Stomach (tissue), 9 donors: ENCODE results near the gene PNRC2. TPM values are rescaled to one million over a fixed set of nuclear protein-coding genes. Genes with fewer than 3 reads are reported as not detected.

Source experiments
- DNase-seq, 2 donors: peaks; one replicate each; pipeline versions ENCODE4 v3.0.0 to v3.0.0-alpha.2; 2013 to 2019
- H3K27ac ChIP-seq, 5 donors: fragments of 200-600 bp in 4 of 5; sonication (generic) in 4 of 5; one replicate each; pipeline ENCODE4 v1.5.1; 2013 to 2019; ENCODE audit warnings: mild to moderate bottlenecking in 1 of 5, moderate library complexity in 1 of 5
- H3K27me3 ChIP-seq, 3 donors: fragments of 200-600 bp; sonication (generic); one replicate each; pipeline ENCODE4 v1.5.1; 2017 to 2019; ENCODE audit warnings: mixed run types in 1 of 3
- H3K36me3 ChIP-seq, 4 donors: fragments of 200-600 bp; sonication (generic); 1 replicate in 3 of 4; 2 replicates in 1 of 4; pipeline ENCODE4 v1.5.1; 2016 to 2019
- H3K4me1 ChIP-seq, 4 donors: fragments of 200-600 bp; sonication (generic); one replicate each; pipeline ENCODE4 v1.5.1; 2016 to 2019
- H3K4me3 ChIP-seq, 4 donors: fragments of 200-600 bp; sonication (generic) in 3 of 4; one replicate each; pipeline ENCODE4 v1.5.1; 2016 to 2019; ENCODE audit warnings: mild to moderate bottlenecking in 1 of 4
- H3K9me3 ChIP-seq, 4 donors: fragments of 200-600 bp; sonication (generic); one replicate each; pipeline ENCODE4 v1.5.1; 2016 to 2019
- CTCF ChIP-seq, 7 experiments: fragments of 450-650 bp in 4 of 7; fragments of 200-600 bp in 3 of 7; sonication (generic) in 3 of 7; IDR thresholded peaks; one replicate each; pipeline ENCODE4 v1.5.1; 2016 to 2019; ENCODE audit warnings: antibody characterized with exemption in 7 of 7, control low read depth in 2 of 7, mild to moderate bottlenecking in 1 of 7
- EP300 ChIP-seq: sonication (generic); formaldehyde crosslinking; IDR thresholded peaks from one replicate; pipeline ENCODE4 v1.6.1; 2017; ENCODE audit warnings: antibody characterized with exemption
- POLR2A ChIP-seq, 4 donors: fragments of 450-650 bp; IDR thresholded peaks; one replicate each; pipeline ENCODE4 v1.6.1; 2016; ENCODE audit warnings: antibody characterized with exemption in 4 of 4, control low read depth in 2 of 4, mild to moderate bottlenecking in 1 of 4, moderate library complexity in 1 of 4
- POLR2AphosphoS5 ChIP-seq, 3 donors: sonication (generic); formaldehyde crosslinking; IDR thresholded peaks; one replicate each; pipeline ENCODE4 v1.6.1; 2016; ENCODE audit warnings: antibody characterized with exemption in 3 of 3
- WGBS, 5 donors: extraction: QIAGEN DNeasy Blood & Tissue Kit in 3 of 5; methylation state at CpG; one replicate each; pipeline versions ENCODE4 v1.1.5 to v1.1.7; 2013 to 2018; 5-methylcytosine and 5-hydroxymethylcytosine counted together
- intact Hi-C: fragments of 100-400 bp; cut with DNase I; formaldehyde crosslinking; loops from one replicate; pipeline ENCODE4 v1.15.1; 2023; ENCODE audit warnings: low total_unique reads
- polyA plus RNA-seq, 3 donors: library from polyadenylated mRNA; stranded (reverse); fragments of 200-250 nt; gene quantifications; one replicate each; pipeline ENCODE4 v1.2.3, GENCODE V29; 2013
- total RNA-seq, 5 donors: library from RNA; depleted of rRNA; stranded (reverse); fragments of >200 nt; gene quantifications; one replicate each; pipeline versions ENCODE4 v1.1.0 to v1.2.3, GENCODE V29; 2014 to 2016
- donor health status: healthy with polysubstance abuse.
- donor health status: Bipolar disorder and iron deficiency.
- donor health status: healthy.

PNRC2 gene
- total and polyA plus RNA-seq, 8 donors: 38.5 to 181 (median 67.4) TPM

GRCh38 chr1:23911921-23912320 is 47.7 kb upstream of the PNRC2 start:
- DNase-seq: no peak
- Histone ChIP-seq H3K27ac (no peak overlapping the region), H3K4me1 (peaks cover 8 to 42% (median 12%) of the 10 kb centered on the region in 4 donors), H3K4me3 (no peak overlapping the region), H3K36me3 (no peaks in the 10 kb centered on the region), H3K9me3 (no peaks in the 10 kb centered on the region), H3K27me3 (peaks cover 0 to 13% (median 0%) of the 10 kb centered on the region in 3 donors)
- intact Hi-C loops: no loop called here
- WGBS, 5 donors: 76 to 84% (median 81%) methylated on average over 6 to 8 of the region's 8 CpGs
- TF ChIP-seq POLR2A (IDR thresholded peaks at IDR 0.05) (no peak), CTCF (IDR thresholded peaks at IDR 0.05) (no peak), POLR2AphosphoS5 (IDR thresholded peaks at IDR 0.05) (no peak), EP300 (no peak)

- no peak for TF ChIP-seq EP300
- no peak for TF ChIP-seq POLR2A (IDR thresholded peaks at IDR 0.05)
- TF ChIP-seq CTCF (IDR thresholded peaks at IDR 0.05): no peak
- TF ChIP-seq POLR2AphosphoS5 (IDR thresholded peaks at IDR 0.05): no peak
- Histone ChIP-seq H3K9me3 (no peaks in the 10 kb centered on the region), H3K27ac (no peak within 1 kb of the TSS), H3K4me1 (peaks cover 5 to 39% (median 7%) of the 10 kb centered on the region in 4 donors), H3K27me3 (peaks cover 0 to 11% (median 0%) of the 10 kb centered on the region in 3 donors), H3K4me3 (no peak within 1 kb of the TSS), H3K36me3 (no peaks in the 10 kb centered on the region)
- 36 to 56% (median 44%) methylated on average over 7 of the region's 7 CpGs for WGBS, 5 donors
- no peak for DNase-seq
- intact Hi-C loops: no loop called here
These were observed 46.3 kb upstream of the PNRC2 start, which contains the start of gene CNR2 for GRCh38 chr1:23913212-23913880. Gene CNR2, minus strand, starts transcription at chr1:23913362. Its CDS starts 37,745 bp downstream, at chr1:23875617.

GRCh38 chr1:23914921-23915320 is 44.7 kb upstream of the PNRC2 start:
- Histone ChIP-seq H3K4me1 (peaks cover 5 to 38% (median 14%) of the 10 kb centered on the region in 4 donors), H3K4me3 (no peak overlapping the region), H3K27me3 (no peaks in the 10 kb centered on the region), H3K9me3 (no peaks in the 10 kb centered on the region), H3K27ac (no peak overlapping the region), H3K36me3 (no peaks in the 10 kb centered on the region)
- TF ChIP-seq POLR2A (IDR thresholded peaks at IDR 0.05): no peak
- no peak for TF ChIP-seq EP300
- no peak for TF ChIP-seq CTCF (IDR thresholded peaks at IDR 0.05)
- no peak for TF ChIP-seq POLR2AphosphoS5 (IDR thresholded peaks at IDR 0.05)
- WGBS, 5 donors: 88 to 95% (median 93%) methylated on average over 4 of the region's 4 CpGs
- intact Hi-C loops: no loop called here
- DNase-seq: no peak

GRCh38 chr1:23915466-23915865 is 44.2 kb upstream of the PNRC2 start:
- Histone ChIP-seq H3K4me3 (no peak overlapping the region), H3K9me3 (no peaks in the 10 kb centered on the region), H3K36me3 (no peaks in the 10 kb centered on the region), H3K4me1 (peaks cover 10 to 43% (median 20%) of the 10 kb centered on the region in 4 donors), H3K27me3 (no peaks in the 10 kb centered on the region), H3K27ac (no peak overlapping the region)
- TF ChIP-seq EP300: no peak
- intact Hi-C loops: no loop called here
- DNase-seq: no peak
- WGBS, 5 donors: 87 to 100% (median 96%) methylated on average over 5 of the region's 5 CpGs
